Esophagus squamous epithelium (tissue), 4 donors: ENCODE data around the gene USP19.

Experiments used
- POLR2A ChIP-seq, 4 donors: fragments of 450-650 bp; IDR thresholded peaks; one replicate each; pipeline ENCODE4 v1.6.1; 2017; ENCODE audit warnings: antibody characterized with exemption in 4 of 4, mild to moderate bottlenecking in 4 of 4, moderate library complexity in 3 of 4
- TF ChIP-seq, protein P1 (sequence below), 6 experiments: fragments of 450-650 bp in 4 of 6; fragments of 200-600 bp in 2 of 6; sonication (generic) in 2 of 6; IDR thresholded peaks; one replicate each; pipeline ENCODE4 v1.5.1; 2016 to 2019; ENCODE audit warnings: antibody characterized with exemption in 6 of 6, mild to moderate bottlenecking in 4 of 6, moderate library complexity in 4 of 6

DNA sequence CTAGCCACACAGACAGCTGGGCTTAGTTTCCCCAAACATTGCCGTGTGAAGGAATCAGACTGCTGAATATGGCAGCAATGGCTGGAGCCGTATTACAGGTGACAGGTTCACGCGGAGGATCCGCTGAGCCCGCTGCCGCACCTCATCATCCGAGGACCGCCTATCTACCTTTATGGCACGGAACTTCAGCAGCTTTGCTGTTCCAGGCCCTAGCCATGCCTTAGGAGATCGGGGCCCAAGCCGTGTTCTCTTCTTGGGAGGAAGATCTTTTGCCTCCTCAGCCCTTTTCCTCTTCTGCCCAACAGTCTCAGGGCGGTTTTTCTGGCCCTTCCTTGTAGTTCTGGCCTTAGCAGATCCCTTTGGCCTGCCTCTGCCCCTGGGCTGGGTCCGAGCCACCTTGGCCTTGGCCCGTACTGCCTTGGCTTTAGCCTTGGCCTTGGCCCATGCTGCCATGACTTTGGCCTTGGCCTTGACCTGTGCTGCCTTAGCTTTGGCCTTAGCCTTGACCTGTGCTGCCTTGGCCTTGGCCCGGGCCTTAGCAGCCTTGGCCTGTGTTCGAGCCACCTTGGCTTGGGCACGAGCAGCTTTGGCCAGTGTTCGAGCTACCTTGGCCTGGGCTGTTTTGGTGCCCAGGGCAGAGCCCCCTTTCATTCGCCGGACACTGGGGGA is 42.3 kb upstream of the USP19 start:
- TF ChIP-seq, protein P1, sequence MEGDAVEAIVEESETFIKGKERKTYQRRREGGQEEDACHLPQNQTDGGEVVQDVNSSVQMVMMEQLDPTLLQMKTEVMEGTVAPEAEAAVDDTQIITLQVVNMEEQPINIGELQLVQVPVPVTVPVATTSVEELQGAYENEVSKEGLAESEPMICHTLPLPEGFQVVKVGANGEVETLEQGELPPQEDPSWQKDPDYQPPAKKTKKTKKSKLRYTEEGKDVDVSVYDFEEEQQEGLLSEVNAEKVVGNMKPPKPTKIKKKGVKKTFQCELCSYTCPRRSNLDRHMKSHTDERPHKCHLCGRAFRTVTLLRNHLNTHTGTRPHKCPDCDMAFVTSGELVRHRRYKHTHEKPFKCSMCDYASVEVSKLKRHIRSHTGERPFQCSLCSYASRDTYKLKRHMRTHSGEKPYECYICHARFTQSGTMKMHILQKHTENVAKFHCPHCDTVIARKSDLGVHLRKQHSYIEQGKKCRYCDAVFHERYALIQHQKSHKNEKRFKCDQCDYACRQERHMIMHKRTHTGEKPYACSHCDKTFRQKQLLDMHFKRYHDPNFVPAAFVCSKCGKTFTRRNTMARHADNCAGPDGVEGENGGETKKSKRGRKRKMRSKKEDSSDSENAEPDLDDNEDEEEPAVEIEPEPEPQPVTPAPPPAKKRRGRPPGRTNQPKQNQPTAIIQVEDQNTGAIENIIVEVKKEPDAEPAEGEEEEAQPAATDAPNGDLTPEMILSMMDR (IDR thresholded peaks at IDR 0.05): no peak
- TF ChIP-seq POLR2A (IDR thresholded peaks at IDR 0.05): no peak
